ENCODE measurements around the gene BBX.
"Not testable (repeated sequence)": the region's sequence is repeated elsewhere in the genome, so short reads cannot be mapped to it uniquely, and the experiment has no call there.

Gene BBX

DNA sequence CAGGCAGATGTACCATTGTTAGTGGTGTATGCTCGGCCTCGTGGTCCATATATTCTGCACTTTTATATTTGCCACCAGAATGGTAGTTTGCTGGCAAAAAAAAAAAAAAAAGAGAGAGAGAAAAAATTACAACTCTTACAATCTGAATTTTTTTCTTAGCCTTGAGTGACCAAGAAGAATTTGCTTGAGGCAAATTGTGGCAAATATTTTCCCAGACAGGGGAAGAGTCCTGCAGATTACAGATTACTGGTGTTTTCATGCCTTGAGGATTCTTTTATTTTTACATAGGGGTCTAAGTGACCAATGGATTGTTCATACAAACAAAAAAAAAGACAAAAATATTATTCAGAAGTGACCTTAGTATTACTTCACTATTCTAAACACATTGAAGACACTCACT, 283.3 kb downstream of the BBX start:
- DNase-seq (ENCODE audit: low read depth), result no peak

DNA sequence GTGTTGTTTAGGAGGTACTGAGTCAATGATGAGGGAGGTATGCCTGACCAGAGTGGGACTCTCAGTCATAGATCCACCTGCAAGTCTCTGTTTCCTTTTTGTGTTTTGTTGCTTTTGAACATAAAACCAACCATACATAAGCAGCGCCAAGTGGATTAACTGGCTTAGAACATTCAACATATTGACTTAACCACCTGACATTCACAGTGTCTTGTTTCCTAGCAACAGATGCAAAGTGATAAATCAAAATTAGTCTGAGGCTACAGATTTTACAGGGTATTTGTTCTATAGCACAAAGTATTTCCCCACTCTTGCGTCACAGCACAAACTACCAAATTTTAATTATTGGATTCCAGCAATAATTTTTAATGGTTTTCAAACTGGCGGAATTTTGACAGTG, 283.8 kb downstream of the BBX start:
- DNase-seq (ENCODE audit: low read depth), result no peak

DNA sequence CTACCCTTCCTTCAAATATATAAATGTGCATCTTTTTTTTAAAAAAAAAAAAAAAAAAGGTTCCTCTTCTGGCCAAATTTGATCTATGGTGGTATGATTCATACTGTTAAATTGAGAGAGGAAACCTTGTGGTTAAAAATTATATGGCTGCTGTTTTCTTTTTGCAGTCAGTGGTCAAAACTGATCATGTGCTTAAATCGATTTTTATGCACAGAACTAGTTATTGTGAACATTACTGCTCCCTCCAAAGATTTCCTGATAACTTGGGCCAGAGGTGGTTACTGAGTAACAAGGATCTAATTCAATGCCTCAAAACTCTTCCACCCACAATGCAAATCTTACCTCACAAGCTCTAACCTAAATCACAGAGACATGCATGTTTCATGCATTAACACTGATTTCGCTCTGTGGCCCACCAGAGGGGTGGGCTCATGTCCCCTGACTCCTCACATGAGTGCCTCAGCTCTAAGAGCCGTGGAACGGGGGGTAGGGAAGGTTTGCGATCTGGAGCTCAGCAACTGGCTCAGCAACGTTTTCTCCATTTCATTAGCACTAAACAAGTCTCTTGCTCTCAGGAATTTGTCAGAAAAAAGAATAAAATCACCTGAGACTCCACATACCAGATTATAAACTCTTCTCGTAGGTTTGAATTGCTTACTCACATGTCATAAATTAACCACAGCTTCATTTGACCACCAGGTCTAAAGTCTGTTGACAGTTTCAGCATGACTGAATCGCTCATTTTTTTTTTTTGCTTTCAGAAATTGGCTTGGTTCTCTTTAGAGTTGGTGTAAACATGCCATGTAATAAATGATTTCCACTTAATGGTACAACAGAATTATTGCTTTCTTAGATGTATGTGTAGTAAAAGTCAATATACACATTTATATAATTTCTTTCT, 287.7 kb downstream of the BBX start:
- DNase-seq (ENCODE audit: low read depth), result no peak

DNA sequence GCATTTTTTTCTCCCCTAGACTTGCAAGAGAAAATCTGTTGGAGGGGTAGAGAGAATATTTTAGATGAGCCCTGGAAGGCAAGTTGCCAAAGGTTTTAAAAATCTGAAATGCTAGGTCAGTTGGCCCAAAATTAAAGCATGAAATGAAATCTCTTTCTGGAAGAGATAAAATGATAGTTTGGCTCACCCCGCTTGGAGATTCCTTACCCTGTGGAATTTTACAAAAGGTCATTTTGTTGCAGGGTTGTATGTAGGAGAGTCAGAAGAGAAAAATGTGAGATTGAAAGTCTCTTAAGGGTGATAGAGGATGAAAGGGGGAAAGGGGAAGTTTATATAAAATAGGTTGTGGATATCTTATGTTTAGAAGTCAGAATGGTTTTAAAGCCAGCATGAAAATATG, 290.3 kb downstream of the BBX start:
- no peak for DNase-seq (ENCODE audit: low read depth)

DNA sequence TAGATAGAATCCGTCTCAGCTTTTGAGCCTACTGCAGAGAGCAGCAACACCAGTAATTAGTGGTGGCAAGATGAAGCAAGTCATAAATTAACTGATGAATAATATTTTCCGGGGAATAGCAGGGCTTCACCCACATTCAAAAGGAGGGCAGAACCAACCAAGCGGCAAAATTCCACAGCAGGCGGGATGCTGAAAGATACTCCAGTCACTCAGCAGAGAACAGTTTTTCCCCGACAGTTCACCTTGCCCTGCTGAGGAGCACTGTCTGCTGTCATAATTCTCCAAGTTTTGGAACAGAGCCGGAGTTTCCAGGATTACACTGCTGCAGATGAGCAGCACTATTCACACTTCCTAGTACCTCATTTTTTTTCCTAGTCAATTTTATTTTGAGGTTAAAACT, 293.3 kb downstream of the BBX start:
- no peak for DNase-seq (ENCODE audit: low read depth)

DNA sequence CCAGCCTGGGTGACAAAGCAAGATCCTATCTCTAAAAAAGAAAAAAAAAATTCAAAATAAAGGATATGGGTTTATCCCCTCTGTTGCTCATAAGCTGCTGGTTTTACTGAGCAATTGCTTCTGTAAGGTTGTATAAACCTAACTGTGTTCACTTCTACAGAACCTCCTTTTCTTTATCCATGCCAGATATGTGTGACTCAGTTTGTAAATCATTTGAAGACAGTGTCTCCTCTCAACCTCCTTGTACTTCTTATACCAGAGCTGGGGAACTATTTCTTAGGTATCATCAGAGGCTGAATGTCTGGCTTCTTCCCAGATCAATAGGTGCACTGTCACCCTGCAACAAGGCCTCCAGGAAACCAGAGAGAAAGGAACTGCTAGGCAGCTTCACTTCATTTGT, 294.3 kb downstream of the BBX start:
- DNase-seq (ENCODE audit: low read depth), result no peak

DNA sequence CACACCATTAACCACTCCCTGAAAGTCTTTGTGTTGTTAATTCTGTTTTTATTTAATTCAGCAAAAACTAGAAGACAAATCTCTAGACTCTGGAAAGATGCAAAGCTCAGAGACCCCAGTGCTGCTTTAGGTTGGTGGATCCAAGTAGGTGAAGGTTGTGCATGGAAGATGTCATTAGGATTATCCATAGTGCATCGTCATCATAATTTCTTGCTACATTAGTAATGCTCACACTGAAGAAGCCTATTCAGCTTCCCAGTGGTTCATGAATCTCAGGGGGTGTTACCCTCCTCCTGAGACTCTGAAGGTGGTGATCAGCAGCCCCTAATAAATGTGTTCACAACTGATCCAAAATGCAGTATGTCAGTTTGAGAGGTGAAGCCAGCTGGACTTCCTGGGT, 295.3 kb downstream of the BBX start:
- no peak for DNase-seq (ENCODE audit: low read depth)

DNA sequence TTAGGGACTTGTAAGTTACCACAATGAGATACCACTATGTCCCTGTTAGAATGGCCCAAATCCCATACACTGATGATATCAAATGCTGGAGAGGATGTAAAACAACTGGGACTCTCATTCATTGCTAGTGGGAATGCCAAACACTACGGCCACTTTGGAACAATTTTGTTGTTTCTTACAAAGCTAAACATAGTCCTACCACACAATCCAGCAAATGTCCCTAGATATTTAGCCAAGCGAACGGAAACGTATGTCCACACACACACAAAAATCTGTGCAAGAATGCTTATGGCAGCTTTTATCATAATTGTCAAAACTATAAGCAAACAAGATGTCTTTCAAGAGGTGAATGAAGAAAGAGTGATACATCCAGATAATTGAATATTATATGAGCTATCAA, 296.9 kb downstream of the BBX start:
- no peak for DNase-seq (ENCODE audit: low read depth)

DNA sequence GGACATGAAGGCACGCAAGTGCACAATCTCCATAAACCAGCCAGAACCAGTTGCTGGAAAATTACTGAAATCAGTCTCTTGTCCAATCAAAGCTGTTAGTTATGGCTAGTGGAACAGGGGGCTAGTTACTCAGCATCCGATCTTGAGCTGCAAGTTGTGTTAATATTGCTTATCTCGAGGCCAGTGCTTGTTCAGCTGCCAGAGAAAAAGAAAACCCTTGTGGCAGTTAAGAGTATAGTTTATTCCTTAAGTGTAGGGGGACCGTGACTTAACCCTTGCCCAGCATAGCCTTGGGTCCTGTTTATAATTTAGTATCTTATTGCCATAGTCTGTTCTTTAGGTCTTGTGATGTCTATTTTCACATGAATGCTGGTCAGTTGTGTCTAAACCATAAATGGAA, 299.5 kb downstream of the BBX start:
- no peak for DNase-seq (ENCODE audit: low read depth)

DNA sequence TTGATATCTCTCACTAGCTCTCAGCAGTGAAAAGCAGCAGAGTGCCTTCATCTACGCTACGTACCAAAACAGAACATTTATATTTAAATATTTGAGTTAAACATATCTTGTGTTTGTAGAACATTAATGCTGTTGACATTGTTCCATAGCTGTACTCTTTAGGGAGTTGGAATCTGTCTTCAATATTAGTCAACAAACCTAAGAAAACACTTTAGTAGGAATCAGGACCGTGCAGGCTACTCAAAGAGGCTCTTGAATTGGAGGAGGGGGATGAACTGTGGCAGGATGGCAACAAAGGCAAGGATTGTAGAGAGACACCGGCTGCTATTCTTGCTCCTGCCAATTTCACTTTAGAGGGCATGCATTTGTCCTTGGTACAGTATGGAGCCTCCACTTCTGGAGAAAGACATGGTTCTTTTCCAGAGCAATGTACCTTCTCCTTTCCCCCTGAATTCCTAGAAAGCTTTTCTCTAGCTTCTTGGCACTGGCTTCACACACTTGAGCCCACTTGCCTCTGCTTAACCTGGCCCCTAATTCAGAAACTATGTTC, 302.1 kb downstream of the BBX start:
- DNase-seq (ENCODE audit: low read depth), result no peak

DNA sequence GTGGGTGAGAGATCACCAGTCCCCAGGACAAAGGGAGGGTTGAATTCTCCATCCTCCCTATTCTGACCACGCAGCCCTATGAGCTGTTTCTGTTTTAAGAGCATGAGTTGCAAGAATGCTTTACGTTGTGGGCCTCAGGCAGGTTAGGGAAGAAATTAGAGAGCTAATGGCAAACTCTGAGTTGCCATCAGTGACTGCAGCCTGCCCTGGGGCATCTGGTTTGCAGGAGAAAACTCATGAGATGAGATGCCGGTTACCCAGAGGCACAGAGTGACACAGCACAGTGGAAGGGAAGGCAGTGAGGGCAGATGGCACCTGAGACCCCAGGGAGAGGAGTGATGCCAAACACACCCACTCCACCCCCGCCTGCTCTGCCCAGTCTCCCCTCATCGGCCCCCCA, 302.8 kb downstream of the BBX start:
- DNase-seq (ENCODE audit: low read depth), result no peak

DNA sequence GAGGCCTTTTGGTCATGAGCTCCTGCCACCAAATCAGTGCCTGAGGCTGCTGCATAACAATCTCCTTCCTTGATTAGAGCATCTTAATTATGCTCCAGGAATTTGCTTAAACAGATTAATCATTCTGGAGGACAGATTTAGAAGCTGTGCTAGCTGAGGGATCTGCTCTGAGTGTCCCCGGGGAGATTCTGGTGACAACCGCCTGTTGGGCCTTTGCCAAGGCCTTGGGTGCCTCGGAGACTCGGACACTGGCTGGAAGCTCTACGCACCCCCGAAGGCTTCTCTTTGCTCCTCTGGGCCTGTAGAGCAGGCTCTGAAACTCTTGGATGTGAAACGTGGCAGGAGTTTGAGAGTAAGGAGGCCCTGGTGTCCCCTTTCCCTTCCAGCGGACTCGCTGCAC, 304.0 kb downstream of the BBX start:
- no peak for DNase-seq (ENCODE audit: low read depth)

DNA sequence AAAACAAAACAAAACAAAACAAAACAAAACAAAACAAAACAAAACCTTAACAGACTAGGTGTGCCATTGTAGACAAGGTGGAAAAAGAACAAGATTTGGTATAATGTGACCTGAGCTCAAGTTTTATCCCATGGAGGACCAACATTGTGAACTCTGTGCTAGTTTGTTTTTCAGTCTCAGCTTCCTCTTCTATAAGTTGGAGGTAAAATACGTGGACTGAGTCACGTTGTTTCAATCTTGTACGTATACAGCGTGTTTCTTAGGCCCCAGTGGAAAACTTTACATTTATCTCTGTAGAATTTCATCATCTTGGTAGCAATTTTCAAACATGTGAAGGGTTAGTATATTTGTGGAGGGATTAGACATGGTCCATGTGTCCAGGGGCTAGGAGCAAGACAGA, 306.4 kb downstream of the BBX start:
- DNase-seq (ENCODE audit: low read depth), result no peak

DNA sequence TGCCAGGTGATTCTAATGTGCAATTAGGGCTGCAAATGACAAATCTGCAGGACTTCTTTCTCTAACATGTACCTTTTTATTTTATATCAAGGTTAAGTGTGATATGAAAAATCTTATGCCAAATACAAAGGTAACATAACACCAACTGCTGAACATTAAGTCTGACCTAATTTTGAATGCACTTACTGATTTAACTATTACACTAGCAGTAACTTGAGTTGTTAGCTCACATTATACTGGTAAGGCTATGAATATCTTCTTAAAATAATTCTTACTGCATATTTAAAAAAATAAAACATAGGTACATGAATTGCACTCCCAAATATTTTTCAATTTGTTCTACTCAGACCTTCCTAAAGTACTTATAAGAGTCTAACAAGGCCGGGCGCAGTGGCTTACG, 308.8 kb downstream of the BBX start:
- no peak for DNase-seq (ENCODE audit: low read depth)

DNA sequence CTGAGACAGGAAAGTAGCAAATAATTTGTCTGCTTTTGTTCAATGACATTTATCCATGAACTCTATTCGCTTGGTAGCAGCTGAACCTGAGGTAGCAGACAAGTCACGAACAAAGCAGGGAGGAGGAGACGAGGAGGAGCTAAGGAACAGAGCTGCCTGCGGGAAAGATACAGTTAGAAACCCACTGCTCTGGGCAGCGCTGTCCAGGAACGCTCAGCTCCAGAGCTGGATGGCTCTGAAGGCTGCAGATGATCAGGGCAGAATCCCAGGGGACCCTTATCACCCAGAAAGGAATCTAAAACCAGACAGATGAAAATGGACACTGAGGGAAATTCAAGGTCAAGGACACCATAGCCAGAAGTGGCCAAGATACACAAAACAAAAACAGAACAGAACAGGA, 310.3 kb downstream of the BBX start:
- no peak for DNase-seq (ENCODE audit: low read depth)

DNA sequence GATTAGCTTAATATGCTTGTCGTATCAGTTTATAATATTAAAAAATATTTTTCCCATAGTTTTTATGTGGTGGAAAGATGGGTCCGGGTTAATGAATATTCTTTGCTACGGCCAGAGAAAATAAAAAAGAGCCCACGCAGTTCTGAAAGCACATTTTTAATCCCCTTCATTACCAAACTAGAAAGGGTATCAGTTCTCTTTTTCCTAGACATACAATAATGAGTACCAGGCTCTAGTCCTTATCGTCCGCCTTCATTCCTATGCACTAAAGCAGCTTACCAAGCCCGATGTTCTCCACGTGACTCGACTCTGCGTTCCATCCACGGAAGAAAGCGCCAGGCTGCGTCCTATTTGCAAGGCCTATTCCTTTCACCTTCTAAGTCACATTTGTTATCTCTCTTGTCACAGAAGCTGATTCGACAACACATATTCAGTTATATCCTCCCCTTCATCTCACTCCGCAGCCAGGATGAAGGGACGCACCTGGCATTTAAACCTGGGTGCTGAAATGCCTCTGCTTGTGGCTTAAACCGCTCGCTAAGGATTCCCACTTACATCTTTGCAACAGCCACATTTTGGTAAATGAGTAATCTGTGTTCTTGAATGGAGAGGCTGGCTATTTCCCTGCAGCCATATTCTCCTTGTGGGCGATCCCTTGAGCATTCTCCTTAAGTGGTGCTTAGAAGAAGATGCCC, 311.1 kb downstream of the BBX start:
- DNase-seq (ENCODE audit: low read depth), result no peak

DNA sequence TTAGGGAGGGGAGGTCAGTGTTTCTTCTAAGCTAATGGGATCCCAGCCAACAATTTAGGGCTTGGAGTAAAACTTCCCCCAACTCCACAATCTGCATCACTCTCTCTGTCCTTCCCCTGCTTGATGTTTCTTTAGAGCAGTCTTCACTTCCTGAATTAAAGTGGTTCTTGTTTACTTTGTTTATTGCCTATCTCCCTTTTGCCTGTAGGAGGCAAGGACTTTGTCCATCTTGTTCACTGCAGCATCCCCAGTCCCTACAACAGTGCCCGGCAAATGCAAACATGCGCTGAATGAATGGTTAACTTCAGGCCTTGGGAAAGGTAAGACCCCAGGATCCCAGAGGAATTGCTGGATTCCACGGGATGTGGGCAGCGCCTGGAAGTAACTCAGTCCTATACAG, 312.2 kb downstream of the BBX start:
- DNase-seq (ENCODE audit: low read depth), result not testable (repeated sequence)

DNA sequence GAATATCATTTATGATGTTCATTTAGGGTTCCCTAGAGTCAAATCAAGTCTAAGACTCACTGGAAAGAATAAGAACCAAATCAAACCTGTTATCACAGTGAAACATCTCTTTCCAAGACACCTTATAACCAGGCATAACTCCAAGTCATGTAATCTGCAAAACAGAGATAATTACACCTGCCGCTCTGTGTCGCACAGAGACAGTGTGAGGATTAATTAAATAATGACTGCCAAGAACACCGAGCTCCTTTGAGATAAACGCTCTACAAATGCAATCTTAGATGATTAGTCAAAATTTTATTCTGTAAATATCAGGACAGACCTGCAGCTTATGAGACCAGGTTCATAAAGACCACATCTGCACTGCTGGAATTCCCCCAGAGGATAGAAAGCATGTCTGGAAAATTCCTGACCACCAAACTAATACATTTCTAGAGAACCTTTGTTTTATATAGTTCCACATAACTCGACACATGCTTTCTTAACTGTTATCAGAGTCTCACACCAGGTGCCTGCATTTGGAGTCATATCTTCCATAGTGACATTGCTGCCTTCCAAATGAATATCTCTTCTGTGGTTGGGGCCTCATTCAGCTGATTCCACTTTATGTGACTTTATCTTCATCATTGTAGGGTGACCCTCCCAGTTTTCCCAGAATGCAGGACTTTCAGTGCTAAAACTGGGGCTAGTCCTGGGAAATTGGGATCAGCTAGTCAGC, 315.3 kb downstream of the BBX start:
- DNase-seq (ENCODE audit: low read depth), result no peak

DNA sequence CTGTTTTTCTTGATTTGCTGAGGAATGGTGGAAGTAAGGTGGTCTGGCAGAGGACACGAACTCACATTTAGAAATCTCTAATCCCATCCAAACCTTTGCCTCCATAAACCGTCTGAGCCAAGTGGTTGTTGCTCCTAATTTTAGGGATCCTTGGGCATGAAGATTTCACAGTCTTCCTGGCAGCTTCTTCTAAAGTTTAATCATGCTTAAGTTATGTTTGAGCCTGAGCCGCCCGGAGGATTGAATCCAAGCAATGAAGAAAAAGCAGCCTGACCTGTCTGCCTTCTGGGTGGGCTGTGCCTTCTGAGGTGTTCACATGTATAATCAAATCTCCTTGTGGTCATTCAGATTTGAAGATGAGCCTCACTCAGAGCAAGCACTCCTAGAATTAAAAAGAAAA, 319.1 kb downstream of the BBX start:
- DNase-seq (ENCODE audit: low read depth), result no peak

DNA sequence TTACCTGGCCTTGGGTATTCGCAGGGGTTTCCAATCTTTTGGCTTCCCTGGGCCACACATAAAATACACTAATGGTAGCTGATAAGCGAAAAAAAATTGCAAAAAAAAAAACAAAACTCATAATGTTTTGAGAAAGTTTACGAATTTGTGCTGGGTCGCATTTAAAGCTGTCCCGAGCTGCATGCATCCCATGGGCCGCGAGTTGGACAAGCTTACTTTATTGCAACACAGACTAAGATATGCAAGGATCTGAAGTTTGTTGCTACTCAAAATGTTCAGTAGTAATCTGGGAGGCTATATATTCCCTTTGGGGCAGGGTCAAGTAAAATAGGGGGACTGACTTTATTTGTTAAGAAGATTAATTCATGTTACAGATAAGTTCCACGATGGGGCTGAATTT, 320.2 kb downstream of the BBX start:
- DNase-seq (ENCODE audit: low read depth), result no peak

DNA sequence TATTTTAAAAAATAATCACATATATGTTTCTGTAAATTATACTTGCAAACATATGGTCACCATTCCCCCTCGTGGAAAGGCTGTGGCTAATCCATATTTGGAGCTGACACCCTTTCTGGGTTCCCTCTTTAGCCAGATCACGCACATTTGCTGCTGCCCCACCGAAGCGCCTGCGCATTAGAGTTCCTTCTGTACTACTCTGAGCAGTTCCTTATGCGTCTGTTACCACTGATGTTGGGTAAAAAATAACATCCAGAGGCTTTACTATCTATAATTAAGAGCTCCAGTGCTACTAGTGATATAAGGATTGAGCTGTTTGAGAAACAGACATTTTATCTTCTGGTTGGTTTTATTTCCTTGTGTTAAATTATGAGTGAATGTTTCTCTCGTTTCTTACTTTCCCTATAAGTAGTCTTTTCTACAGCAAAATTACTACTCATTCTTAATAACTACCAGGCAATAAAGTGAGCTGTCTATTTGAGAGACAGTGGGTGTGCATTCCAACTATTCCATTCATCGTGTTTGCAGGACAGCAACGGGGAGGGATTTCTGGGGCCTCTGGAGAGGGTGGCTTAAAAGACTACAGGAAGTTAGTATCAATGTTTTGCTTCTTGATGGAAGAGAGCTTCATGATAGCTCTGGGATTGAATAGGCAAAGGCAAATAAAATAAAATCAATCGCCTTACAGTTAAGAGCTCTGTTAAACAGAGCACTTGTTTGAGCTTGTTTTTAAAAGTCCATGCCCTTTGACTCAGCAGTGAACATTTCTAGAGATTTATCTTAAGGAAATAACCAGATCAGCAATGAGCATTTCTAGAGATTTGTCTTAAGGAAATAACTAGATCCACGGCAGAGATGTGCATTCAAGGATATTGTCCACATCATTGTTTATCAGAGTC, 322.9 kb downstream of the BBX start:
- DNase-seq (ENCODE audit: low read depth), result no peak

All from GM04503 (cell line).